ENCODE measurements around the gene PKD2.
A peak's percentile ranks its signal among the peaks of the same experiment; 100 is the strongest.

The PKD2 gene

DNA sequence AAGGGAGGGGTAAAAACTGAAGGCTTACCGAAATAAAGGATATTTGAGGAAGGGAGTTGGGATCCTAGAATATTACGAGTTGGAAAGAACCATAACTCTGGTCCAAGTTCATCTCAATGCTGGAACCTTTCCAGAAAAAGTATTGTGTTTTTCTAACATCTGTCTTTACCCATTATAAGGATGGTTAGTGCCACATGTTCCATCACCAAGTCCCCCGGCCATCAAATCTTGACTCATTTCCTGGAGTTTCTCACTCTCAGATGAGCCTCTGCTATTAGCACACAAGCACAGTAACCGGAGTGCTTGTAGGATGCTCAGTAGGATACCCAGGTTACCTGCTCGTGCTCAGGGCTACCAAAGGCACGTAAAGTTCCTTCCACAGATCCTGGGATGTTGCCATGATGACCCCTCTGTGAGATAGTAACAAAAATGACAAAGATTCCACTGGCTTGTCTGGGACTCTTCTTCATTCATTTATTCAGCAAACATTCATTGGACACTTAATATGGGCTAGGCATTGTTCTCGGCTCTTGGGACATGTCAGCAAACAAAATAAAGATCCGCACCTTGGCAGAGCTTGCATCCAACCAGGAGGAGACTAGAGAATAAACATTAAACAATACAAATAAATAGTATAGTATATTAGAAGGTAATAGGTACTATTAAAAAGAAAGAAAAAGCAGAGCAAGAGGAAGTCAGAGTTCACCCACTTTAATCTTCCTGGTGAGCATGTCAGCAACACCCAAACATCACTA is 36.3 kb downstream of the PKD2 start:
- no peak for TF ChIP-seq CTCF (IDR thresholded peaks at IDR 0.05; ENCODE audit: low read depth, low read length)
- no peak overlapping the region for H3K4me3 ChIP-seq (ENCODE audit: low read depth, low read length)
- peaks cover 76% of the 10 kb centered on the region for H3K36me3 ChIP-seq
- no peaks in the 10 kb centered on the region for H3K27me3 ChIP-seq (ENCODE audit: insufficient read depth, low read depth, severe bottlenecking)
- no peak overlapping the region for H3K27ac ChIP-seq
- no peak for DNase-seq
- H3K9me3 ChIP-seq (ENCODE audit: severe bottlenecking): no peaks in the 10 kb centered on the region

GRCh38 chr4:88045021-88045420 is 37.6 kb downstream of the PKD2 start:
- TF ChIP-seq CTCF (IDR thresholded peaks at IDR 0.05; ENCODE audit: low read depth, low read length): no peak

GRCh38 chr4:88054229-88054628 is 46.8 kb downstream of the PKD2 start:
- Histone ChIP-seq H3K4me3 (ENCODE audit: low read depth, low read length) (no peak overlapping the region), H3K36me3 (peaks cover 45% of the 10 kb centered on the region), H3K9me3 (ENCODE audit: severe bottlenecking) (no peaks in the 10 kb centered on the region), H3K27ac (no peak overlapping the region), H3K27me3 (ENCODE audit: insufficient read depth, low read depth, severe bottlenecking) (no peaks in the 10 kb centered on the region)
- TF ChIP-seq CTCF (IDR thresholded peaks at IDR 0.05; ENCODE audit: low read depth, low read length): no peak
- DNase-seq: no peak

More at GRCh38 chr4:88045021-88045420, 37.6 kb downstream of the PKD2 start:
- Histone ChIP-seq H3K27me3 (ENCODE audit: insufficient read depth, low read depth, severe bottlenecking) (no peaks in the 10 kb centered on the region), H3K36me3 (peaks cover 67% of the 10 kb centered on the region), H3K4me3 (ENCODE audit: low read depth, low read length) (no peak overlapping the region), H3K27ac (no peak overlapping the region), H3K9me3 (ENCODE audit: severe bottlenecking) (no peaks in the 10 kb centered on the region)
- no peak for DNase-seq

DNA sequence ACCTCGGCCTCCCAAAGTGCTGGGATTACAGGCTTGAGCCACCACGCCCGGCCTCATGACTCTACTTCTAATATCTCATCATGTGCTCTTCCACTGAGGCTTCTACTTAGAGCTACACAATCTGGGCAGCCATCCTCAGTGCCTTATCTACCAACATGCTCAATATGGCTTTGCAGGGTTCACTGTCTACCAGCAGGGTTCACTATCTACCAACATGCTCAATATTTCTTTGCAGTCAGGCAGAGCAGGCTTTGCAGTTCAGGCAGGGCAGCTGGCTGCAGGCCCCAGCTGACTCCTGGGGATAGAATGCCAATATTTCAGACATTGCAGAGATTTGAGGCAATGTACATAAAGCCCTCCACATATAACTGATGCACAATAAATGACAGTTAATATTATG is 47.5 kb downstream of the PKD2 start:
- Histone ChIP-seq H3K9me3 (ENCODE audit: severe bottlenecking) (no peaks in the 10 kb centered on the region), H3K4me3 (ENCODE audit: low read depth, low read length) (no peak overlapping the region), H3K27ac (no peak overlapping the region), H3K27me3 (ENCODE audit: insufficient read depth, low read depth, severe bottlenecking) (no peaks in the 10 kb centered on the region), H3K36me3 (peaks cover 45% of the 10 kb centered on the region)
- DNase-seq: peak; percentile 44
- peak; percentile 63 for TF ChIP-seq CTCF (IDR thresholded peaks at IDR 0.05; ENCODE audit: low read depth, low read length)

GRCh38 chr4:88058295-88058694 is 50.9 kb downstream of the PKD2 start:
- no peaks in the 10 kb centered on the region for H3K27me3 ChIP-seq (ENCODE audit: insufficient read depth, low read depth, severe bottlenecking)
- no peak for TF ChIP-seq CTCF (IDR thresholded peaks at IDR 0.05; ENCODE audit: low read depth, low read length)
- peaks cover 41% of the 10 kb centered on the region for H3K36me3 ChIP-seq
- H3K4me3 ChIP-seq (ENCODE audit: low read depth, low read length): no peak overlapping the region
- no peak for DNase-seq
- no peak overlapping the region for H3K27ac ChIP-seq
- no peaks in the 10 kb centered on the region for H3K9me3 ChIP-seq (ENCODE audit: severe bottlenecking)

DNA sequence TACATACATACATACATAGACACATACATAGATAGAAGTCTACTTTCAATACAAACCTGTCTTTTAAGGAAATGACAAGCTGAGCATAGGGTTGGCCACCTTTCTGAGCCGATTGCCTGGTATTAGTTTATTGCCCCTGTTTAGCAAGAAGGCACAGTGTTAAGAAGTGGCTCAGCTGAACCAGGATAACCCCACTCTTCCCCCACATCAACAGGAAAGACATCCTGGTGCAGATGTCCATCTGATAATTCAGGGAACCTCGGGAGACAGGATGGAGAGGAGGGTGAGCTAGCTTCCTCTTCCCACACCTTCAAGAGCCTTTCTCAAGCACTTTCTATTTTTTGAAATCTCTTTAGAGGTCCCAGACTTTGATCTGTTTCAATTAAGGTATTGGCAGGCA is 52.3 kb downstream of the PKD2 start:
- no peak overlapping the region for H3K27ac ChIP-seq
- no peak overlapping the region for H3K4me3 ChIP-seq (ENCODE audit: low read depth, low read length)
- no peaks in the 10 kb centered on the region for H3K9me3 ChIP-seq (ENCODE audit: severe bottlenecking)
- no peak for TF ChIP-seq CTCF (IDR thresholded peaks at IDR 0.05; ENCODE audit: low read depth, low read length)
- no peaks in the 10 kb centered on the region for H3K27me3 ChIP-seq (ENCODE audit: insufficient read depth, low read depth, severe bottlenecking)
- H3K36me3 ChIP-seq: peaks cover 44% of the 10 kb centered on the region
- DNase-seq: peak; percentile 10
